Stimulated activated CD8-positive, alpha-beta memory T cell treated with anti-CD3 and anti-CD28 coated beads, Interleukin-4, amount 100 ng/mL, for 1 hour (primary cell): Measurements from ENCODE around the gene OCA2.
"Not testable (repeated sequence)": the region's sequence is repeated elsewhere in the genome, so short reads cannot be mapped to it uniquely, and the experiment has no call there.

Experiments
- DNase-seq, 2 donors: peaks; one replicate each; pipeline ENCODE4 v3.0.0-alpha.2; 2020; ENCODE audit warnings: low read depth in 2 of 2, low spot score in 1 of 2

OCA2 gene

DNA sequence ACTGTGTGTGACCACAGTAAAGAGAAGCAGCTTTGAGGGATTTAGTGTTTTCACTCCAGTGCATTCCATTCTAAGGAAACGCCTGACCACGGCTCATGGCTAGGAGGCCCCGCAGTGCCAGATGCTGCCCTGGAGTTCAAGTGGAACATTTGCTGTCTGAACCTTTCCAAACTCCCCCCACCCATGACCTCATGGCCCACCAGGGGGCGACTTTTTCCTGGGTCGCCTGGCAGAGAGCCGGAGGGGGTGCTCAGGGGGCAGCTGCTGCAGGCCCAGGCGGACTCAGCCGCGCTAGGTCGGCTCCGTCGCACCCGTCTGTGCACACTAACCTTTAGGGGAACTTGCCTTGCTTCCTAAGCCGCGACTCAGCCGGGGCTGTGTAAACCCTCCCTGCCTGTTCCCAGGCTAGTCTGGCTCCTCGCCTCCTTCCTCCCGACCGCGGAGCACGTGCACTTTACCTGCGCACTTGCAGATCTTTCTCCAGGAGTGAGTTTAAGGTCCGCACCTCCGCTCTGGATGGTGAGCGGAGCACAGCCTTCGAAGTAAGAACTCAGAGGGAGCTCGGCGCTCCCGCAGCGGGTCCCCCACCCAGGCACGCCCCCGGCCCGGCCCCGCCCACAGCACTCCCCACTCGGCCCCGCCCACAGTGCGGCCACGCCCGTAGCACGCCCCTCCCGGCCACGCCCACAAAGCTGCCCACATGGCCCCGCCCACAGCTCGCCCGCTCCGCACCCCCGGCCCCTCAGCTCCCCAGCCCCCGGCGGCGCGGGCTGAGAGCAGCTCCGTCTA lies at the start of gene OCA2:
TSS of gene OCA2 (minus strand) at position 550 of the 789 bp plus-strand sequence. CDS start 17,441 bp downstream, outside the sequence.
- peak in 1 of 2 donors; percentile 48 for DNase-seq

GRCh38 chr15:28147801-28148200 lies 48.7 kb upstream of the OCA2 start:
- no peak for DNase-seq

GRCh38 chr15:28145419-28145818 lies 46.3 kb upstream of the OCA2 start:
- DNase-seq, result not testable (repeated sequence)

GRCh38 chr15:28140062-28140461 lies 40.9 kb upstream of the OCA2 start:
- DNase-seq, result no peak

DNA sequence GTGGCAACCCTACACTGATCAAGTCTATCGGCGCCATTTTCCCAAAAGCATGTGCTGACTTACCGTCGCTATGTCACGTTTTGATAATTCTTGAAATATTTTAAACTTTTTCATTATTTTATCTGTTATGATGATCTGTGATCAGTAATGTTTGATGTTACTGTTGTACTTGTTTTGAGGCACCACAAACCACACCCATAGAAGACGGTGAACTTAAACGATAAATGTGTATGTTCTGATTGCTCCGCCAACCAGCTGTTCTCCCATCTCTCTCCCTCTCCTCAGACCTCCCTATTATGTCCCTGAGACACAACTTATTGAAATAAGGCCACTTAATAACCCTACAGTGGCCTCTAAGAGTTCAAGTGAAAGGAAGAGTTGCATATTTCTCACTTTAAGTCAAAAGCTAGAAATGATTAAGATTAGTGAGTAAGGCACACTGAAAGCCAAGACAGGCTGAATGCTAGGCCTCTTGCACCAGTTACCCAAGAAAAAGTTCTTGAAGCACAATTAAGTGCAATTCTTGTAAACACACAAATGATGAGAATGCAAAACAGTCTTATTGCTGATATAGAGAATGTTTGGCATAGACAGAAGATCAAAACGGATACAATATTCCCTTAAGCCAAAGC lies 38.4 kb upstream of the OCA2 start:
- DNase-seq, result not testable (repeated sequence)

DNA sequence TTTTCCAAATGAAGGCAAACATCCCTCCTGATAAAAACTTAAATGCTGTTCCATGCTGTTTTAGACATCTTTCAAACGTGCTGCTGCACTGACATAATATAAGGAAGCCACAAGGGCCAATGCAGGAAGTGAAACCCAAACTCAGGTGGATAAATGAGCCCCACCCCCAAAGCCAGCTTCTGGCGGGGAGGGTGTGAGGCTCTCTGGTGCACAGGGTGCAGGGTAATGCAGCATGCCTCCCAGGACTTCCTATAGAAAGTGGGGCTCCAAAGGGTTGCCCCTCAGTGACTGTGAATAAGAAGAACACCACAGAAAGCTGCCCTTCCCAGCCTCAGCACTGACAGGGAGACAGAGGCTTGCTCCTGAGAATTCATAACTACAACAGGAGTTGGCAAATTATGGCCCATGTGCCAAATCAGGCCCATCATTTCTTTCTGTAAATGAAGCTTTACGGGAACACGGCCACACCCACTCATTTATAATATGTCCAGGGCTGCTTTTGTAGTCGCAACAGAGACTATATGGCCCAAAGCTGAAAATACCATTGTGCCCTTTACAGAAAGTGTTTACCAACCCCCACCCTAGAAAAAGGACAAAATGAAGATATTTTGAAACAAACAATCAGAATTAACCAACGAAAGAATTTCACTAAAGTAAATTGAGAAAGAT lies 37.3 kb upstream of the OCA2 start:
- DNase-seq, result not testable (repeated sequence)

DNA sequence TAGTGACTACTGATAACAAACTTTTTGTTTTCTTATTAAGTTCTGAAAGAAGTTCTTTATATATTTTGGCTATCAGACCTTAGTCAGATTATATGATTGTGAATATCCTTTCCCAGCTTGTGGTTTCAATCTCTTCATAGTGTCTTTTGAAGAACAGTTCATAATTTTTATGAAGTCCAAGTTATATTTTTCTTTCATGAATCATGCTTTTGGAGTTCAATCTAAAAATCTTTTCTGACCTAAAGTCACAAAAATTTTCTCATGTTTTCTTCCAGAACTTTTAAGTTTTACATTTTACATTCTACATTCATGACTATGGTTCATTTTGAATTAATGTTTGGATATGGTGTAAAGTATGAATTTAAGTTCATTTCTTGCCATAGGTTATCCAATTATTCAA lies 34.2 kb upstream of the OCA2 start:
- no peak for DNase-seq

DNA sequence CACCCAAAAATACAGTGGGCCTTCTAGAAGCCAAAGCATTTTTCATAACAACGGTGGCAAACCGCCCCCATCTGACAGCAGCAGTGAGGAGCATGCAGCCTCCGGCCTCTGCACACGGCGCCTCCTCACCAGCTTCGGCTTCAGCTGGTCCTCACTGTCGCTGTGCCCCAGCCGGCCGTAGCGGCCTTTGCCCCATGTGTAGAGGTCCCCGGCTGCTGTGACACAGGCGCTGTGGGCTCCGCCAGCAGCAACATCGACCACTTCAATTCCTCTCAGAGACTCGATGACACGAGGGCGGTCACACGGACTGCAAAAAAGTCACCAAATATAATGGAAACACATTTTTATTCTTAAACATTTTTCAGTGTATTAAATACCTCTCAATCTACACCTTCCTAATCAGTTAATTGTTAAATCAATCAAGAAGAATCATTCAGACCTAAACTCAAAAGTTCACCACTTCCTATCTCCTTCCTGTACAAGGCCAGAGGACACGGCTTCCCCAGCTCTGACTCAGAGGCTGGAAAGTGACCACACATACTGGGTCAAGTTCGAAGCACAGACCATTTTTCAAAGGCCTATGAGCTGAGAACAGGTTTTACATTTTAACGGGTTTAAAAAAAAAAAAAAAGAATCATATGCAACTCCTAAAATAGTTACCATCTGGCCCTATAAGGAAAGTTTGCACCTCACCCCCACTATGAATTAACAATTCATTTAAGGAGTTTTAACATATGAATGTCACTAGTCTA lies 33.6 kb upstream of the OCA2 start:
- DNase-seq, result no peak

- no peak for DNase-seq
Observed at GRCh38 chr15:28131946-28132345, 32.8 kb upstream of the OCA2 start.

- DNase-seq, result no peak
Observed at GRCh38 chr15:28131400-28131799, 32.3 kb upstream of the OCA2 start.

DNA sequence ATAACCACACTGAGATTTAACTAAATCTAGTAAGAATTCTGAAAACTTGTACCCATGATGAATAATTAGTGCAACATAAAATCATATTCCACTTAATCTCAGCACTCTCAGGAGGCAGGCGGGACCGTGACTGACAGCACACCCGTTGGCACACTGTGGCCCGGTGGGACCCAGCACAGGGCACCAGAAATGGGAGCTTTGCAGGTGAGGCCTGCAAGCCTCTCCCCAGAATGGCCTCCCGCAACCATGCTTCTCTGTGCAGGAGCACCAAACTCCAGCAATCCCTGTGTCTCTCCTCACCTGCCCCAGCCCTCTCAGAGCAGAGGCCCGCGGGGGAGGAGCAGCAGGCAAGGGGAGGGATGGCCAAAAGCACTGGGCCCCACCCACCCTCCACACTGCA lies 31.5 kb upstream of the OCA2 start:
- DNase-seq, result no peak

GRCh38 chr15:28129231-28129848 lies 30.2 kb upstream of the OCA2 start:
- no peak for DNase-seq

DNA sequence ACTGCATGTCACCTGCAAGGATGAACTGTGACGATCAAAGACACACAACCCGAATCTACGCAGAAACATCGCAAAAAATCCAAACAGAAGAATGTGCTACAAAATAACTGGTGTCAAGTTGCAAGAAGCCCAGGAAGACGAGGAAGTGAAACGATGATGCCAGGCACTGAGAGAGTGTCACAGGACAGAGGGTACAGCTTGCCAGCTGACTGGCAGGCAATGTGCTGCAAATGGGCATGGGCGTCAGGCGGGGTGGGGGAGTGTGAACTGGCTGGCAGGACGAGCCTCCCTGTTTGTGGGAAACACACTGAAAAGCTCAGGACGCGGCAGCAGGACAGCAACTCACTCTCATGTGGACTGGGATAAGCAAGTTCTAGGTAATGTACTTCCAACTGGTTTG lies 28.9 kb upstream of the OCA2 start:
- no peak for DNase-seq

DNA sequence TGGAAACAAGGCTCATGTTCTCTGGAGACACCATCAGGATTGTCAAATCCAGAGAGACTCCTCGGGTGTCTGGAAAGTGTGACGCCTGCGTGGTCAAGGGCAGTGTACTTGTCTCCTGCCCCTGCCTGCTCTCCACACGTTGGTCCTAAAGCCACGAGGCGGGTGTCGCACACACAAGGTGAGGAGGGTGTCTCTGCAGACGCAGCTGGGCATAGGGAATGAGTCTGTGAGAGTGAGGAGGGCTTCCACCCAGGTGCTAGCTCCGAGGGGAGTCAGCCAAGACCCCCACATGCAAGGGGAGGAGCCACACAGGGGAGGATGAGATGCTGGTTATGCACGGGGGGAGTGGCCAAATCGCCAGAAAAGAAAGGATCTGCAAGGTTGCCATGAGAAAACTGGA lies 27.9 kb upstream of the OCA2 start:
- DNase-seq, result no peak

GRCh38 chr15:28125673-28126651 lies 26.8 kb upstream of the OCA2 start:
- no peak for DNase-seq

DNA sequence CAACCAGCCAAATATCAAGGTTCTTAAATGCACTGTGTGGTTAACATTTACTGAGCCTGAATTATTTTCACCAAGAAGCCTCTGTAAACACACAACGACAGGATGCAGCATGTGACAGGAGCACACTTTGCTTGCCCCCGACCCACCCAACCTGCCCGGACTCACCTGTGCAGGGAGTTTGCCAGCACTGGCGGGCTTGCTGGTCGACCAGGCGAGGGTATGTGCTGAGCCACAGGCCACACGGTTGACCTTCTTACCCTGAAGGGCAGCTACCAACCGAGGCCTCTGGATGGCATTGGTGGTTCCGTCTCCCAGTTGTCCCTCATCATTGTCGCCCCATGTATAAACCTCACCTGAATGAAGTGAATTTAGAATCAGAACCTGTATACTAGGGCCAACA lies 25.7 kb upstream of the OCA2 start:
- DNase-seq, result no peak

- DNase-seq, result peak in 1 of 2 donors; percentile 43
Observed at GRCh38 chr15:28123408-28124023, 24.4 kb upstream of the OCA2 start.

GRCh38 chr15:28122038-28122949 lies 23.2 kb upstream of the OCA2 start:
- DNase-seq, result no peak
